DND-41 (cell line): ENCODE measurements around the gene F2R.

ENCODE experiments used
- CTCF ChIP-seq: IDR thresholded peaks from 2 replicates; pipeline ENCODE4 v1.5.1; 2012; ENCODE audit warnings: borderline replicate concordance, low read length, moderate library complexity, mild to moderate bottlenecking; ENCODE audit not compliant: poor library complexity, severe bottlenecking; ENCODE audit errors: extremely low read depth
- EZH2 ChIP-seq: IDR thresholded peaks from 3 replicates; pipeline ENCODE4 v1.6.1; 2012; ENCODE audit warnings: borderline replicate concordance, low read depth, mild to moderate bottlenecking, moderate library complexity, low read length, inconsistent platforms; ENCODE audit not compliant: severe bottlenecking

GRCh38 chr5:76747706-76748105 is 31.8 kb downstream of the F2R start:
- TF ChIP-seq EZH2: no peak
- TF ChIP-seq CTCF: no peak
